GM23248 (cell line): ENCODE results near the gene RNU1-2.

Source experiments
- EZH2 ChIP-seq: fragments of 200-600 bp; sonication (generic); IDR thresholded peaks from 2 replicates; pipeline ENCODE4 v1.6.1; 2018; ENCODE audit warnings: antibody characterized with exemption, mild to moderate bottlenecking; ENCODE audit not compliant: insufficient read depth, poor library complexity, severe bottlenecking
- EZH2phosphoT487 ChIP-seq: fragments of 200-600 bp; sonication (generic); IDR thresholded peaks from 2 replicates; pipeline ENCODE4 v1.6.1; 2018; ENCODE audit warnings: antibody characterized with exemption, moderate library complexity, mild to moderate bottlenecking, low read depth; ENCODE audit not compliant: insufficient read depth

DNA sequence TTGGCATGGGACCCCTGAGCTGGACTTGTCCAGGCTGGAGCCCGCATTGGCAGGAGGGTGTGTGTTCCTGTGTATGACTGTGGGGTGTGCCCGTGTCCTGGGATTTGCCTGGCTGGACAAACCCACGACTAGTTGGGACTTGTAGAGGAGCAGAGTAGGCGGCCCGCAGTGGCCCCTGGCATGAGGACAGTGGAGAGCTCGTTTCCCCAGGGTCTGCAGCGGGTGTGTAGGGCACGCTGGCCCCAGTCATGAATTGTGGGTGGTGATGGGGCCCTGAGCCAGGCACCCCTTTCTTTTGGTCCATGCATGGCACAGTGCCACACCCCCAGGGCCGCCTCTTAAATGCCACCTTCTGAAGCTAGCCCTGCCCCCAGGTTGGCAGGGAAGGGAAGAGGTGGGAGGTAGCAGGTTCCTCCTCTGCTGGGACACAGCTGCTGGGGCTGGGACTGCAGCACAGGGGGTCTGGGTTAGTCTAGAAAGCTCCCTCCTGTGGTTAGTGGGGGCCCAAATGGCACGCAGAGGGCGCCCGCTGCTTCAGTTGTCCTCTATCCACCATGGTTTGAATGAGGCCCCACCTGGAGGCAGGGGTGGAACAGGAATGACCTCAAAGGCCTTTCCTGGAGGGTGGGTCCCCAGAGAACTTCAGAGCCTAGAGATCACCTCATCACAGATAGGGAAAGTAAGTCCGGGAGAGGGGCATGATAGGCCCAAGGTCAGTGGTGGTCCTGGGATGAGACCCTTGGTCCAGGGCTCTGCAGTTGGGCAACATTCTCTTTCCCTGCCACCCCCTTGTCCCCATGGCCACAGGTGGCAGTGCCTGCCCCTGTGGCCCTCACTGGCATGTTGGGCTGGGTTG, 30.1 kb downstream of the RNU1-2 start:
- TF ChIP-seq EZH2 (no peak), EZH2phosphoT487 (no peak)
